Loucy (cell line): ENCODE results near the gene TFAP2C.
"Not testable (repeated sequence)": the region's sequence is repeated elsewhere in the genome, so short reads cannot be mapped to it uniquely, and the experiment has no call there.

Source experiments
- H2AFZ ChIP-seq: fragments of 200-600 bp; sonication (generic); 2 replicates; pipeline ENCODE4 v1.6.0; 2016; ENCODE audit warnings: antibody characterized with exemption, mild to moderate bottlenecking, low read length, moderate library complexity
- H3F3A ChIP-seq: fragments of 200-600 bp; 2 replicates; pipeline ENCODE4 v1.6.0; 2016; ENCODE audit warnings: antibody characterized with exemption, low read depth, mild to moderate bottlenecking
- H3K27me3 ChIP-seq: fragments of 200-600 bp; sonication (generic); 2 replicates; pipeline ENCODE4 v1.6.1; 2014; ENCODE audit warnings: low read length, mild to moderate bottlenecking; ENCODE audit not compliant: insufficient read depth, poor library complexity, severe bottlenecking
- H3K36me3 ChIP-seq: fragments of 200-600 bp; sonication (generic); 2 replicates; pipeline ENCODE4 v1.6.1; 2016; ENCODE audit warnings: low read length; ENCODE audit not compliant: insufficient read depth
- H3K4me1 ChIP-seq: fragments of 200-600 bp; sonication (generic); 2 replicates; pipeline ENCODE4 v1.5.1; 2014; ENCODE audit warnings: low read length, mild to moderate bottlenecking; ENCODE audit not compliant: insufficient read depth, poor library complexity, severe bottlenecking
- H3K4me2 ChIP-seq: fragments of 200-600 bp; sonication (generic); 2 replicates; pipeline ENCODE4 v1.6.0; 2014; ENCODE audit warnings: antibody characterized with exemption, low read length, low read depth, mild to moderate bottlenecking; ENCODE audit not compliant: poor library complexity, severe bottlenecking
- H3K4me3 ChIP-seq: fragments of 200-600 bp; sonication (generic); 2 replicates; pipeline ENCODE4 v1.5.1; 2014; ENCODE audit warnings: low read length, mild to moderate bottlenecking, mixed read lengths; ENCODE audit not compliant: poor library complexity, severe bottlenecking
- H3K79me2 ChIP-seq: fragments of 200-600 bp; sonication (generic); 2 replicates; pipeline ENCODE4 v1.6.1; 2014; ENCODE audit warnings: low read length; ENCODE audit not compliant: insufficient read depth
- H3K9ac ChIP-seq: fragments of 200-600 bp; sonication (generic); 2 replicates; pipeline ENCODE4 v1.6.0; 2014; ENCODE audit warnings: mild to moderate bottlenecking, low read depth, low read length, moderate library complexity; ENCODE audit not compliant: poor library complexity, severe bottlenecking
- H3K9me2 ChIP-seq: fragments of 200-600 bp; sonication (generic); replicated peaks from 2 replicates; pipeline ENCODE4 v1.6.1; 2016; ENCODE audit warnings: low read depth, low read length, mixed read lengths
- H3K9me3 ChIP-seq: fragments of 200-600 bp; sonication (generic); 2 replicates; pipeline ENCODE4 v1.6.1; 2014; ENCODE audit warnings: mild to moderate bottlenecking, antibody characterized with exemption, low read length, low read depth; ENCODE audit not compliant: insufficient read depth
- H4K20me1 ChIP-seq: fragments of 200-600 bp; sonication (generic); 2 replicates; pipeline ENCODE4 v1.6.0; 2014; ENCODE audit warnings: antibody characterized with exemption, low read length, mild to moderate bottlenecking; ENCODE audit not compliant: insufficient read depth, poor library complexity, severe bottlenecking
- CTCF ChIP-seq: fragments of 200-600 bp; sonication (generic); conservative IDR thresholded peaks from 2 replicates; pipeline ENCODE4 v1.5.1; 2014; ENCODE audit warnings: mild to moderate bottlenecking, antibody characterized with exemption, low read length
- EZH2phosphoT487 ChIP-seq: fragments of 200-600 bp; IDR thresholded peaks from 2 replicates; pipeline ENCODE4 v1.6.1; 2018; ENCODE audit warnings: antibody characterized with exemption, mild to moderate bottlenecking, moderate library complexity, borderline replicate concordance

TFAP2C gene

GRCh38 chr20:56653211-56653610, 24.1 kb downstream of the TFAP2C start:
- H3K79me2 ChIP-seq = no peaks in the 10 kb centered on the region
- H3K27me3 ChIP-seq = no peaks in the 10 kb centered on the region
- no peak overlapping the region for H3K4me2 ChIP-seq
- H3K36me3 ChIP-seq = no peaks in the 10 kb centered on the region
- no peaks in the 10 kb centered on the region for H3K9me2 ChIP-seq
- H2AFZ ChIP-seq = no peak overlapping the region
- TF ChIP-seq CTCF (no peak), EZH2phosphoT487 (no peak)
- H3F3A ChIP-seq = no peaks in the 10 kb centered on the region
- H3K4me1 ChIP-seq = no peaks in the 10 kb centered on the region
- H3K4me3 ChIP-seq = no peak overlapping the region
- H3K9ac ChIP-seq = no peak overlapping the region
- H4K20me1 ChIP-seq = no peaks in the 10 kb centered on the region
- H3K9me3 ChIP-seq = peaks cover 3% of the 10 kb centered on the region; the same call in 1 of the 2 replicates

GRCh38 chr20:56656632-56657031, 27.5 kb downstream of the TFAP2C start:
- no peak overlapping the region for H3K9ac ChIP-seq
- H3K9me2 ChIP-seq = no peaks in the 10 kb centered on the region
- no peak overlapping the region for H3K4me3 ChIP-seq
- H3K79me2 ChIP-seq = no peaks in the 10 kb centered on the region
- H3F3A ChIP-seq = no peaks in the 10 kb centered on the region
- no peak overlapping the region for H3K4me2 ChIP-seq
- peaks cover 3% of the 10 kb centered on the region; the same call in 1 of the 2 replicates for H3K9me3 ChIP-seq
- TF ChIP-seq EZH2phosphoT487 = no peak
- TF ChIP-seq CTCF = no peak
- H3K36me3 ChIP-seq = no peaks in the 10 kb centered on the region
- no peak overlapping the region for H2AFZ ChIP-seq
- no peaks in the 10 kb centered on the region for H3K27me3 ChIP-seq
- H4K20me1 ChIP-seq = no peaks in the 10 kb centered on the region
- H3K4me1 ChIP-seq = no peaks in the 10 kb centered on the region

GRCh38 chr20:56657879-56658278, 28.8 kb downstream of the TFAP2C start:
- Histone ChIP-seq H3K27me3 (no peaks in the 10 kb centered on the region), H3K9ac (no peak overlapping the region), H3F3A (no peaks in the 10 kb centered on the region), H3K4me3 (no peak overlapping the region), H4K20me1 (no peaks in the 10 kb centered on the region), H3K4me1 (no peaks in the 10 kb centered on the region), H2AFZ (no peak overlapping the region), H3K9me2 (no peaks in the 10 kb centered on the region), H3K79me2 (no peaks in the 10 kb centered on the region), H3K36me3 (no peaks in the 10 kb centered on the region), H3K9me3 (peaks cover 3% of the 10 kb centered on the region; the same call in 1 of the 2 replicates), H3K4me2 (no peak overlapping the region)
- TF ChIP-seq EZH2phosphoT487 (no peak), CTCF (no peak)

- not testable (repeated sequence) for H3K9me2 ChIP-seq, H3K27me3 ChIP-seq, H3K9me3 ChIP-seq, H3K4me2 ChIP-seq, H3K36me3 ChIP-seq, H3K4me1 ChIP-seq, H3K4me3 ChIP-seq, H3K79me2 ChIP-seq, H4K20me1 ChIP-seq, H2AFZ ChIP-seq, H3F3A ChIP-seq, H3K9ac ChIP-seq
Measured at GRCh38 chr20:56658341-56658947, 29.3 kb downstream of the TFAP2C start.
